Tibial artery (tissue), 4 donors: ENCODE data around the gene SRMS.
A peak's percentile ranks its signal among the peaks of the same experiment; 100 is the strongest.

ENCODE experiments used
- DNase-seq, 2 donors: peaks; one replicate each; pipeline ENCODE4 v3.0.0-alpha.2; 2019
- H3K27ac ChIP-seq, 2 donors: fragments of 200-600 bp; sonication (generic) in 1 of 2; 1 replicate in 1 of 2; 2 replicates in 1 of 2; pipeline ENCODE4 v1.5.1; 2018 to 2019; ENCODE audit warnings: mild to moderate bottlenecking in 1 of 2
- H3K27me3 ChIP-seq, 2 donors: fragments of 200-600 bp; sonication (generic) in 1 of 2; one replicate each; pipeline versions ENCODE4 v1.5.1 to v1.6.0; 2016 to 2019
- H3K36me3 ChIP-seq, 3 donors: fragments of 200-600 bp; sonication (generic) in 2 of 3; one replicate each; pipeline ENCODE4 v1.5.1; 2016 to 2019; ENCODE audit warnings: mild to moderate bottlenecking in 2 of 3
- H3K4me1 ChIP-seq, 4 donors: fragments of 200-600 bp; sonication (generic) in 2 of 4; 1 replicate in 3 of 4; 2 replicates in 1 of 4; pipeline ENCODE4 v1.5.1; 2016 to 2019
- H3K4me3 ChIP-seq, 2 donors: fragments of 200-600 bp; sonication (generic) in 1 of 2; 1 replicate in 1 of 2; 2 replicates in 1 of 2; pipeline ENCODE4 v1.5.1; 2018 to 2019; ENCODE audit warnings: mild to moderate bottlenecking in 2 of 2
- H3K9me3 ChIP-seq, 3 donors: fragments of 200-600 bp; sonication (generic) in 1 of 3; one replicate each; pipeline ENCODE4 v1.5.1; 2016 to 2019
- CTCF ChIP-seq, 2 experiments: fragments of 200-600 bp in 1 of 2; fragments of 450-650 bp in 1 of 2; IDR thresholded peaks; one replicate each; pipeline ENCODE4 v1.5.1; 2017 to 2019; ENCODE audit warnings: antibody characterized with exemption in 2 of 2, mild to moderate bottlenecking in 1 of 2, moderate library complexity in 1 of 2
- intact Hi-C: fragments of 100-400 bp; cut with DNase I; formaldehyde crosslinking; loops from one replicate; pipeline ENCODE4 v1.15.0; 2023; ENCODE audit warnings: low total_unique reads

The SRMS gene

GRCh38 chr20:63556873-63557478 is 9.4 kb upstream of the SRMS start:
- no peak for TF ChIP-seq CTCF (IDR thresholded peaks at IDR 0.05)
- no peaks in the 10 kb centered on the region for H3K9me3 ChIP-seq
- H3K4me1 ChIP-seq, result peaks cover 0 to 14% (median 9%) of the 10 kb centered on the region in 4 donors
- H3K27ac ChIP-seq, result no peak overlapping the region
- no peak overlapping the region for H3K4me3 ChIP-seq
- peaks cover 0 to 36% (median 34%) of the 10 kb centered on the region in 3 donors for H3K36me3 ChIP-seq
- peaks cover 0 to 28% of the 10 kb centered on the region in 2 donors for H3K27me3 ChIP-seq
- DNase-seq, result no peak
- intact Hi-C loops, result no loop called here

GRCh38 chr20:63555661-63556381 is 8.3 kb upstream of the SRMS start:
- no peak for DNase-seq
- TF ChIP-seq CTCF (IDR thresholded peaks at IDR 0.05), result no peak
- Histone ChIP-seq H3K4me3 (no peak overlapping the region), H3K27me3 (peaks cover 0 to 28% of the 10 kb centered on the region in 2 donors), H3K27ac (no peak overlapping the region), H3K4me1 (peaks cover 0 to 14% (median 9%) of the 10 kb centered on the region in 4 donors), H3K36me3 (peaks cover 0 to 25% (median 23%) of the 10 kb centered on the region in 3 donors), H3K9me3 (no peaks in the 10 kb centered on the region)
- intact Hi-C loops, result no loop called here

GRCh38 chr20:63554361-63555278 is 7.1 kb upstream of the SRMS start:
- Histone ChIP-seq H3K4me1 (peaks cover 0 to 14% (median 9%) of the 10 kb centered on the region in 4 donors), H3K27ac (no peak overlapping the region), H3K27me3 (peaks cover 0 to 40% of the 10 kb centered on the region in 2 donors), H3K4me3 (peak overlapping the region; percentile 40 to 49), H3K9me3 (no peaks in the 10 kb centered on the region), H3K36me3 (peaks cover 0 to 13% (median 11%) of the 10 kb centered on the region in 3 donors)
- no peak for DNase-seq
- TF ChIP-seq CTCF (IDR thresholded peaks at IDR 0.05), result no peak
- intact Hi-C loops, result no loop called here

- Histone ChIP-seq H3K4me1 (peaks cover 0 to 14% (median 9%) of the 10 kb centered on the region in 4 donors), H3K36me3 (peaks cover 0 to 9% (median 8%) of the 10 kb centered on the region in 3 donors), H3K9me3 (no peaks in the 10 kb centered on the region), H3K27me3 (peaks cover 0 to 46% of the 10 kb centered on the region in 2 donors), H3K4me3 (peak within 1 kb of the TSS; percentile 40 to 49), H3K27ac (no peak within 1 kb of the TSS)
- intact Hi-C loops, result no loop called here
- TF ChIP-seq CTCF (IDR thresholded peaks at IDR 0.05), result no peak
- DNase-seq, result no peak
Observed at GRCh38 chr20:63553933-63554290, 6.4 kb upstream of the SRMS start, which contains the start of gene FNDC11. TSS of gene FNDC11 (plus strand) at chr20:63554159. CDS start at chr20:63555664, 1,505 bp downstream.

GRCh38 chr20:63553251-63553932 is 5.8 kb upstream of the SRMS start:
- DNase-seq, result peak; percentile 74 to 85
- H3K36me3 ChIP-seq, result peaks cover 0 to 5% (median 3%) of the 10 kb centered on the region in 3 donors

More at GRCh38 chr20:63553251-63553932, 5.8 kb upstream of the SRMS start:
- Histone ChIP-seq H3K27me3 (peaks cover 0 to 52% of the 10 kb centered on the region in 2 donors), H3K27ac (no peak overlapping the region), H3K9me3 (no peaks in the 10 kb centered on the region), H3K4me1 (peaks cover 0 to 14% (median 9%) of the 10 kb centered on the region in 4 donors), H3K4me3 (peak overlapping the region; percentile 40 to 49)
- intact Hi-C loops, result no loop called here
- no peak for TF ChIP-seq CTCF (IDR thresholded peaks at IDR 0.05)
